Measurements from ENCODE around the gene NUP88.
"Not testable (repeated sequence)": the region's sequence is repeated elsewhere in the genome, so short reads cannot be mapped to it uniquely, and the experiment has no call there.

Gene NUP88

GRCh38 chr17:5419356-5419958, at the start of gene NUP88:
NUP88 (minus strand) TSS chr17:5419662; CDS start chr17:5419650, 12 bp downstream.
- DNase-seq (ENCODE audit: low spot score) = peak; percentile 95

- DNase-seq (ENCODE audit: low spot score) = no peak
Observed at GRCh38 chr17:5468075-5468473, 48.6 kb upstream of the NUP88 start.

- DNase-seq (ENCODE audit: low spot score) = no peak
Observed at GRCh38 chr17:5467416-5467815, 48.0 kb upstream of the NUP88 start.

GRCh38 chr17:5466295-5466694, 46.8 kb upstream of the NUP88 start:
- no peak for DNase-seq (ENCODE audit: low spot score)

DNA sequence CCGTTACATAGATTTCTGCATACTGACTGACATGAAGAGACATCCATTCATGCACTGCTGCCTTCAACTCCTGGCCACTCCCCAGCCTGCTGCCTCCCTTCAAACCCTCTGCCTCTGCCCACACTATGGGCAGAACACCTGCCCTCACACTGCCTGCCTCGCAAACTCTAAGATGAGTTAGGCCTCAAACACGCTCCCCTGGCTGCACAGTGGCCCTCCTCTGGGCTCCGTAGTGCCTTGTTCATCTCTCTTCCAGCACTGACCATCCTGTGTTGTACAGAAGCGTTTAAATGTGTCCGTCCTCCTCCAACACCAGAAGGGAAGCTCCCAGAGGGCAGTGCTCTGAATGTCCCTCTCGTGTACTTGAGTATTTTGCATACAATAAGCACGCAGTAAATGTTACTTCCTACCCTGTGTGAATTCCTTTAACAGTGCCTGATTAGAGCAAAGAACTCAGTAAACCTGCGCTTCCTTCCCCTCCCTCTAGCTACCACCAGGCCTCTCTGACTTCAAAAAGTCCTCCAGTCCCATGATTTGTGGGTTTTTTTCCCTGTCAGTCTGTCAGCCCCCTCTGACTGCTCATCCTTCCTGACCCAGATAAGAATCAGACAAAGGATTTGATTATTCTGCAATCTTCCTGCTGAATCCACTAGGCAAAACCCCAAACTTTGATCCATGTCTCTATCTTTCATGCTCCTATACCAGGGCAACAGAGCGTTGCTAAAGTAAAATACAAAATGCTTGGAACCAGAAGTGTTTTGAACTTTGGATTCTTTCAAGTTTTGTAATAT, 45.5 kb upstream of the NUP88 start:
- peak; percentile 96 for DNase-seq (ENCODE audit: low spot score)

GRCh38 chr17:5446786-5447185, 27.3 kb upstream of the NUP88 start:
- DNase-seq (ENCODE audit: low spot score) = no peak

DNA sequence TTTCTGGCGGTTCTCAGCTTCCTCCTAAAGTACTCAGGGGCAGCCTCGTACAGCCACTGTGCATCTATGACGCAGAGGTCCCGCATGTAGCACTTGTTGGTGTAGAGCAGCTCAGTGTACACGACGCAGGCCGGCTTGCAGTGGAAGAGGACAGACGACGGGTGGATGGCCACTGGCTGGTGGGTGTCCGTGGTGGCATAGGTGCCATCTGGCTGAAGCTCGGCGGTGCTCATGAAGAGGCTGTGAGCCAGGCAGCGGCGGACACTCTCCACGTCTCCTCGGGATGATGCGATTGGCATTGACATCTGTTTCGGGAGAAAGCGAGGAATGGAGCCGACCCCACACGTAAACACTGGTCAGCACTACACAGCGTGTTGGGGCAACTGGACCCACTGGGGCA, 24.7 kb upstream of the NUP88 start:
- DNase-seq (ENCODE audit: low spot score) = no peak

GRCh38 chr17:5443728-5444127, 24.3 kb upstream of the NUP88 start:
- DNase-seq (ENCODE audit: low spot score) = no peak

- DNase-seq (ENCODE audit: low spot score) = no peak
Observed at GRCh38 chr17:5439446-5439764, 19.9 kb upstream of the NUP88 start.

GRCh38 chr17:5438716-5439445, 19.4 kb upstream of the NUP88 start, which contains the start of gene C1QBP:
C1QBP (minus strand) TSS chr17:5439155; CDS start chr17:5439073, 82 bp downstream.
- peak; percentile 92 for DNase-seq (ENCODE audit: low spot score)

DNA sequence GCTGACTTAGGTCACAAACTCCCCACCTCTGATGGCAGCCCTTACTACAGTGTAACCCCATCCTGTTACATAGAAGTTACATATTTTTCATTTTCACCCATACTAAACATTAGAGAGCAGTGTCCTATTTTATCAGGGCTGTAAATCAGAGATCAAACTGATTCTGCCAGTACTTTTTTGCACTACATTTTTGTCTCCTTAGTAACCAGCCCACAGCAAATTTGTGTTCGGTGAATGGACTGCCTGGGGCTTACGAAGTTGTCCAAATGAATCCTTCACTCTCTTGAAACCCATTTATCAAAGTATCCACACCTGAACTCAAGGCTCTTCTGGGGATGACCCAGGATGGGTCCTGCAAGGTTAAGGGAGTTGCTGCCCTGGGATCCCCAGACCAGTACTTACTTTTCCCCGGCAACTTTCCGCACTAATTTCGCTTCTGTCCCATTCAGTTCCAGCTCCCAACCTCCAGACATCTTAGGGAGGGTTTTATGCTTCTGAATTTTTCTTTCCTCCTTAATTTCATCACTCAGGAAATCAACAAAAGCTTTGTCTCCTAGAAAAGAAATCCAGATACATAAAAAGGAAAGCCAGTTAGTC, 18.4 kb upstream of the NUP88 start:
- no peak for DNase-seq (ENCODE audit: low spot score)

GRCh38 chr17:5435781-5436315, 16.4 kb upstream of the NUP88 start:
- DNase-seq (ENCODE audit: low spot score) = not testable (repeated sequence)

- DNase-seq (ENCODE audit: low spot score) = no peak
Observed at GRCh38 chr17:5434984-5435383, 15.5 kb upstream of the NUP88 start.

GRCh38 chr17:5431949-5432556, 12.6 kb upstream of the NUP88 start:
- no peak for DNase-seq (ENCODE audit: low spot score)

DNA sequence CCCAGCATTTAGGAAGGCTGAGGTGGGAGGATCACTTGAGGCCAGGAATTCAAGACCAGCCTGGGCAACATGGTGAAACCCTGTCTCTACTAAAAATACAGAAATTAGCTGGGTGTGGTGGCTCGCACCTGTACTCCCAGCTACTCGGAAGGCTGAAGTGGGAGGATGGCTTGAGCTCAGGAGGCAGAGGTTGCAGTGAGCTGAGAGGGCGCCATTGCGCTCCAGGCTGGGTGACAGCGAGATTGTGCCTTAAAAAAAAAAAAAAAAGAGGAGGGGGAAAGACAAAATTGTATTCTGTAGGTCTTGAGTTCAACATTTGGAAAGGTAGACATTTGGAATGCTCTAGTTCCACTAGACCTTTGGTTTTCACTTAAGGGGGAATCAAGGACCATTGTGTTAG, 11.8 kb upstream of the NUP88 start:
- not testable (repeated sequence) for DNase-seq (ENCODE audit: low spot score)

DNA sequence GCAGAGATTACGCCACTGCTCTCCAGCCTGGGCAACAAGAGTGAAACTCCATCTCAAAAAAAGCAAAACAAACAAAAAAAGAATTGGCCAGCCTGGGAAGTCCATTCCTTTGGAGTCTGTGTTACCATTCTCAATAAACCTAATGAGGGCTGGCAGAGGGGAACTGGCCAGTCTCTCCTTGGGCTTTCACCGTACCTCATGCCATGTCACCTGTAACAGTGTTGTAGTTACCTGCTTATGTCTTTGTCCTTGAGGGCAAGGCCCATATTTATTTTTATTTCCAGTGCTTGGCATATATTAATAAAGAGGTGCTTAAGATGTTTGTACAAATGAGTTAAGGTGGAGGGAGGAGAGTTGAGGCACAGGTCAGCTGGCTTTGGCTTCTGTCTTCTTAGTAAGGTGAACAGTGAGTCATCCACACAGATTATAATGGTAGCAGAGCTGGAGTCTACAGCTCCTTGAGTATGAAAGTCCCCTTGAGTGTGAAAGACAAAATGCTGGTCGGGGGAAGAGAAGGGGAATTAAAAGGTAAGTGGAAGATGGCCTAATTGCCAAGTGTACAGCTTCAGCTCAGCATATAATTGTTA, 11.0 kb upstream of the NUP88 start:
- DNase-seq (ENCODE audit: low spot score) = no peak

DNA sequence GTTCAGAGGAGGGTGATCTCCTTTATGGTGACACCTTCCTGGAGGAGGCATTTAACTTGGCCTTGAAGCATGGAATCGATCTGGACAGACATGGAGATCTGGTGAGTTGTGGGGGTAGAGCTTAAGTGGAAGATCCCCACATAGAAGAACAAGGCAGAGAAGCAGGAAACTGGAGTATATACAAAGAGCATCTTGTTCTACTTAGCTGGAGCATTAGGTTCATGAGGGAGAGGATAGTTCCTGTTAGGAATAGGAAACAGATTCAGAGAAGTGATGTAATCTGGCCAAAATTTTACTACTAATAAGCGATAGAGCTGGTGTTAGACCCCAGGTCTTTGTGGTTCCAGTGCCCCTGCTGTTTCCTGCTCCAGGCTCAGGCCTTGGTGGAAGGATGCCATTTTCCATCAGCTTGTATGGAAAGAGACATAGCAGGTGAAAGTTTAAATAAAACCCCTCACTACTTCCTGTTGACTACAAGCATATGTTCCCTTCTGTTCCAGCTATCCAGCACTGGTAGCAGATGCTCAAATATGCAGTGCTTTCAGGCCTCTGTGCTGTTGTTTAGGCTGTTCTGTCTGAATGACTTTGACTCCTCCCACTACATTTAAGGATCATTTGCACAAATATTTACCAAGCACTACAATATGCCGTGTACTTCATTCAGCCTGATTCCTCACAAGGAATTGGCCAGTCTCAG, 9.9 kb upstream of the NUP88 start:
- peak; percentile 30 for DNase-seq (ENCODE audit: low spot score)

GRCh38 chr17:5425826-5426225, 6.4 kb upstream of the NUP88 start:
- DNase-seq (ENCODE audit: low spot score) = no peak

- DNase-seq (ENCODE audit: low spot score) = no peak
Observed at GRCh38 chr17:5424909-5425308, 5.4 kb upstream of the NUP88 start.

- DNase-seq (ENCODE audit: low spot score) = no peak
Observed at GRCh38 chr17:5422505-5422904, 3.0 kb upstream of the NUP88 start.

All from COLO829 (cell line).